Activated naive CD8-positive, alpha-beta T cell treated with anti-CD3 and anti-CD28 coated beads, Interleukin-2, amount 50 U/mL, for 24 hours (primary cell): Measurements from ENCODE around the gene ARMH3.

Source experiments
- ATAC-seq: fragments of 150-1000 bp; cut with Tn5 transposase; one replicate; pipeline ENCODE4 v1.10.0; 2021
- DNase-seq: peaks from one replicate; pipeline ENCODE4 v3.0.0; 2021
- H3K27ac Mint-ChIP-seq: one replicate; pipeline ENCODE4 v1.8.0; 2021; ENCODE audit warnings: mild to moderate bottlenecking, mixed read lengths
- H3K27me3 Mint-ChIP-seq: one replicate; pipeline ENCODE4 v1.8.0; 2021; ENCODE audit warnings: mixed read lengths
- H3K36me3 Mint-ChIP-seq: one replicate; pipeline ENCODE4 v1.8.0; 2021; ENCODE audit warnings: low read depth, mixed read lengths
- H3K4me1 Mint-ChIP-seq: one replicate; pipeline ENCODE4 v1.8.0; 2021; ENCODE audit warnings: mixed read lengths
- H3K4me3 Mint-ChIP-seq: one replicate; pipeline ENCODE4 v1.8.0; 2021; ENCODE audit warnings: mild to moderate bottlenecking, moderate library complexity, mixed read lengths
- H3K9me3 Mint-ChIP-seq: one replicate; pipeline ENCODE4 v1.8.0; 2021; ENCODE audit warnings: mixed read lengths

ARMH3 gene

DNA sequence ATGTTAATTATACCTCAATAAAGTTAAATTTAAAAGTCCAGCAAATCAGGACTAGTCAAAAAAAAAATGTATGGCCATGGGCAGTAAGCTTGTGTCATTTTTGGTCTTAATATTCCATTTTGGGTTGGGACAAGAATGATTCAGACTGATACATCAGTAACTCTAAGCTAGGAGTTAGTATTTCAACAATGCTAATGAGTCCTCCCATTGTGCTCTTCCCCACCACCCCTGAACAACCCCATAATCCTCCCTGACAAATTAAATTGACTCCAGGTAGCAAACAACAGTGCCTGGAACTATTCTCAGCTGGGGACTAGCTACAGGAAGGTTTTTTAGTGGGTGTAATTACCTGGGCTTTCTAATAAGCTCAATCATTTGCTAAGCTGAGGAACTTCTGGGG is 181.7 kb downstream of the ARMH3 start:
- Mint-ChIP-seq H3K4me3 (no peak overlapping the region), H3K36me3 (peaks cover 3% of the 10 kb centered on the region), H3K27ac (no peak overlapping the region), H3K4me1 (peaks cover 8% of the 10 kb centered on the region), H3K9me3 (no peaks in the 10 kb centered on the region), H3K27me3 (no peaks in the 10 kb centered on the region)
- DNase-seq (no peak), ATAC-seq (no peak)

DNA sequence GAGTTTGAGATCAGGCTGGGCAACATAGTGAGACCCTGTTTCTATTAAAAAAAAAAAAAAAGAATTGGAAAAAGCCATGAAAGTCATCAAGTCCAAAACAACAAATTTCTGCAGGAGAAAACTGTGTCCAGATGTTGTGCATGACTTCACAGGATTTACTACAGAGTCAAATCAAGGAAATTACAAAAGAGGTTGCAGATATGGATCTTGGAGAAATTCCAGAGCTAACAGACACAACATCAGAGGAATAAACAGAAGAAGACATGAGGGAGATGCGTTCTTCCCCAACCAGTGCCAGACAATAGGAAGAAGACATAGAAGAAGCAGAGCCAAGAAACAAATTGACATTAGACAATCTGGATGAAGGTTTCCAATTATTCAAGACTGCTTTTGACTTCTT is 188.0 kb downstream of the ARMH3 start:
- H3K27ac Mint-ChIP-seq = no peak overlapping the region
- no peak for ATAC-seq
- DNase-seq = no peak
- no peaks in the 10 kb centered on the region for H3K9me3 Mint-ChIP-seq
- H3K36me3 Mint-ChIP-seq = peaks cover 18% of the 10 kb centered on the region
- H3K27me3 Mint-ChIP-seq = no peaks in the 10 kb centered on the region
- H3K4me3 Mint-ChIP-seq = no peak overlapping the region
- H3K4me1 Mint-ChIP-seq = no peaks in the 10 kb centered on the region

DNA sequence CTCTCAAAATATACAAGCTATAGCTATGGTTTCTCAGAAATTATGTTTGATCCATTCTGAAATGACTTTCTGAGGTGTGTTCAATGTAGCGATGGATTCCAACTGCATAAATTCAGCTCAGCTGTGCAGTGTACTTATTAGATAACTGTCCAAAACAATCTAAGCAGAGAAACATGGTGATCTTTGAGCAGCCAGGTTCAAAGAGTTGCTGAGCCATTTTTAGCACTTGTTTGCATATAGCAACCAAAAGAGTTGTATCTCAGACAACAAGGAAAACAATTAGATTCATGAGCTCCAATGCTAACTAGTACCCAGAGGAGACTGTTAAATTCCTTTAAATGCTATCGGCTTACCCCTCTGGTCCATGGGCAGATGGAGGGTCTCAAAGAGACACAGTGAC is 196.4 kb downstream of the ARMH3 start:
- H3K27me3 Mint-ChIP-seq = no peaks in the 10 kb centered on the region
- H3K9me3 Mint-ChIP-seq = peaks cover 10% of the 10 kb centered on the region
- no peaks in the 10 kb centered on the region for H3K4me1 Mint-ChIP-seq
- no peak overlapping the region for H3K27ac Mint-ChIP-seq
- no peak overlapping the region for H3K4me3 Mint-ChIP-seq
- no peak for ATAC-seq
- no peak for DNase-seq
- H3K36me3 Mint-ChIP-seq = peaks cover 24% of the 10 kb centered on the region

DNA sequence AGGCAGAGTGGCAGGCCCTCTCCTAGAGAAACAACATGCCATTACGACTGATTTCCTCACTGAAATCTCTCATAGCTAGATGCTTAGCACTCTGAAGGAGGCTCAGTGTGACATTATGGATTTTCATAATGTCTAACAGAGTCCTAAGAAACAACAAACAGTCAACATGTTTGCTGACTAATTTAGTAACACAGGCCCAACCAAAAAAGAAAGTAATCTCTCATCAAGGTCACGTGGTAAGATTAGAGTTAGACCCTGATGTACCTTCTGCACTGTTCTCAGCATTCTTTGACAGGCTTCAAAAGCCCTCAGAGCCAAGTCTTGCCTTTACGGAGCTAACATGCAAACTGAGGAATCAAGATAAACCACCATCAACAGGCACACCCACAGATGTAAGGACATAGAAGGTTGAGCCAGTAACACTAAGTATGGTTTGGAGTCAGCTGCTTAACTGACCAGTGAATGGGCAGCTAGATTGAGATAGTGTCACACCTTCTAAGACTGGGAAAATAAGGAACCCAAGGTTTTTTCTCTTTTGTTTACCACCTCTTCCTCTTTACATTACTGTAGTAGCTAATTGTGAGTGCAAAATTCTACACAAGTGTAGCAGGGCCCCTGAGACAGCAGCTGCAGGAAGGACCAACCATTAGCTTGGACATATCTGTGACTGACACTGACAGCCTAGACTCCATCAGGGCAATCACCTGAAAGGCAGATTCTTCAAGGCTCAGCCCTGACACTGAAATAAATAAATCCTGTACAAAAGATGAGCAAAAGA is 197.1 kb downstream of the ARMH3 start:
- H3K9me3 Mint-ChIP-seq = peaks cover 10% of the 10 kb centered on the region
- no peak for DNase-seq
- H3K27ac Mint-ChIP-seq = no peak overlapping the region
- no peak overlapping the region for H3K4me3 Mint-ChIP-seq
- H3K27me3 Mint-ChIP-seq = no peaks in the 10 kb centered on the region
- no peak for ATAC-seq
- H3K4me1 Mint-ChIP-seq = no peaks in the 10 kb centered on the region
- H3K36me3 Mint-ChIP-seq = peaks cover 24% of the 10 kb centered on the region

DNA sequence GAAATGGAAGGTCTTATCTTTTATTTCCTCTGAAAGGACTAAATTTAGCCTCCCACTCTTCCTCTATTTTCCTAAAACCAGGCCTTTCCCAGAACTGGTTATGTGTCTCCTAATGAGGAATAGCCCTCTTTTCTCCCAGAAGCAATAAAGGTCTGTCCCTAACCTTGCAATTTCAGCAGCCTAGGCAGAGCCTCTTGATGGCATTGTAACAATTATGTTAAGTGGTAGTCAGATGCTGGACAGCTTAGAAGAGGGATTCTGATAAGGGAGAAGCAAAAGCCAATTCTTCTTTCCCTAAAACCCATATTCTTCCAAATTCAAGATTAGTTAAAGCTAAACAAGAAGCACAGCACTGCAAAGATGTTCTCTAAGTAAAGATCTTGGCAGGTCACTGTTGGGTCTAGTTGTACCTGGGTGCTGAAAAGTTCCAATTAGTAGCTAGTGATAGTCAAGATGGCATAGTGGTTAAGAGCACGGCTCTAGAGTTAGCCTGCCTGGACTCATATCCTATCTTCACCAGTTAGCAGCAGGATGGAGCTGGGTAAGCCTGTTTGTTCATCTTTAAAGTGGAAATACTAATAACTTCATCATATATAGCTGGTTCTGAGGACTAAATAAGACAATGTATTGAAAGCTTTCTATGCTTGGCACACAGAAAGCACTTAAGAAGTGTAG is 198.0 kb downstream of the ARMH3 start:
- H3K4me3 Mint-ChIP-seq = no peak overlapping the region
- ATAC-seq (no peak), DNase-seq (no peak)
- no peaks in the 10 kb centered on the region for H3K27me3 Mint-ChIP-seq
- H3K4me1 Mint-ChIP-seq = no peaks in the 10 kb centered on the region
- no peak overlapping the region for H3K27ac Mint-ChIP-seq
- H3K9me3 Mint-ChIP-seq = peaks cover 10% of the 10 kb centered on the region
- peaks cover 22% of the 10 kb centered on the region for H3K36me3 Mint-ChIP-seq

DNA sequence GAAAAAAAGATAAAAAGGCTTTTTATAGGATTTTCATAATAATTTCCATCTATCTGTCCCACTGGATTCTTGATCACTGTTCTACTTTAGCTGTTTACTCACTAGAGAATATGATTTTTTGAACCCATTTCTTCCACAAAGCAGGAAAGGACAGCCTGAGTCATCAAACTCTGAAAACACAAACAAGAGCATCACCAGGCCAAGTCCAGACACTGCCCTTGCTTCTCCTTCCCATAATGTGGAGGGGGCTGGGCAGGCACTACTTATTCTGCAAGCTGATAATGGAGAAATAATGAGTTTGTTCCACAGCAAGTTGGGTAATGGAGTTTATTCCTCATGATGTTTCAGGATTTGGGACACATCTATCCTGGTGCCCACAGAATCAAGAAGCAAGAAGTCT is 199.3 kb downstream of the ARMH3 start:
- Mint-ChIP-seq H3K27me3 (no peaks in the 10 kb centered on the region), H3K27ac (no peak overlapping the region), H3K4me3 (no peak overlapping the region), H3K4me1 (no peaks in the 10 kb centered on the region), H3K9me3 (peaks cover 10% of the 10 kb centered on the region), H3K36me3 (peaks cover 19% of the 10 kb centered on the region)
- DNase-seq (no peak), ATAC-seq (no peak)

DNA sequence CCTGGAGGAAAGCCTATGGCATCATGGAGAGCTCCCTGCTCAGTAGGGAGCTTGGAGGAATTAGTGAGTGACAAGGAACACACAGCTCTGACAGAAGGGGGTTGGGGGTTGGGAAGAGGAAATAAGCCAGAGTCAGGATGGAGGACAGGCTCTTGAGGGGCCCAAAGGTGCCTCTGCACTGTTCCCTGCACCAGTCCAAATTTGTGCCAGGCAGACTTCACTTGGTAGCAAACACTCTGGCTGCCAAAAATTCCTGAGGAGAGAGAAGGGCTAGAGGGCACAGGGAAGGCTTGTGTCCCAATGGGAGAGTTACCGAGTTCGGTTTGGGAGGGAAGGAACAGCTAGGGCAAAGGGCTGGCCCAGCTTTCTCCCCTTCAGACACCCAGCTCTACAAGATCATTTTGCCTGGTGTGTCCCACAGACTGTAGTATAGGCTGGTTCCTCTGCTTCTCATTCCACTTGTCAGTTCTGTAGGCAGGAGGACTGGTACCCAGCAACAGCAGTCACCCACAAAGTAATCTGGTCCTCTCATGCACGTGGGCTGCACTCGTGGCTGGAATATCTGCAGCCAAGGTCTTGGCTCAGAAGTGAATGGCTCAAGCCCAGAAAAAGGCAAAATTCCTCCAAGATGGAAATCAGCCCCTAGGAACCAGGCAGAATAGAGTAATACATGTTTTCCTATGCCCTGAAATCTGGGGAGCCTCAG is 204.4 kb downstream of the ARMH3 start:
- ATAC-seq (no peak), DNase-seq (no peak)
- H3K4me1 Mint-ChIP-seq = no peaks in the 10 kb centered on the region
- H3K36me3 Mint-ChIP-seq = no peaks in the 10 kb centered on the region
- no peaks in the 10 kb centered on the region for H3K27me3 Mint-ChIP-seq
- H3K9me3 Mint-ChIP-seq = no peaks in the 10 kb centered on the region
- no peak overlapping the region for H3K27ac Mint-ChIP-seq
- no peak overlapping the region for H3K4me3 Mint-ChIP-seq

DNA sequence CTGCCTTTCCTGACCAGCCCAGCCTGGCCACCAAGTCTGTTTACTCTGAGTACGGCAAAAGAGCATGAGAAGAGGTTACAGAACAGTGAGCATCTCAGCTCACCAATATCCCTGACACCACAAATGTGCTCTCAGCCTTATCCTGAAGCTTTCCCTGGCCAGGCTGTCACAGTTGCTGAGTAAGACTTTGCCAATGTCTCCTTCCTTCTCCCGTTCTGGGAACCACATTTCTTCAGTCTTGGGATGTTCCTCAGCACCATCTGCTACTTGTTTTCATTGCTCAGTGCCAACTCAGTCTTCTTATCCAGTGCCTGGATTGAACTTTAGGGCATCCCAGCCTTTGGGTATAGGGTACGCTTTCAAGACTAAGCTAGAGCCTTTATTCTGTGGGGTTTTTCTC is 205.2 kb downstream of the ARMH3 start:
- no peak overlapping the region for H3K27ac Mint-ChIP-seq
- H3K4me3 Mint-ChIP-seq = no peak overlapping the region
- H3K9me3 Mint-ChIP-seq = no peaks in the 10 kb centered on the region
- H3K27me3 Mint-ChIP-seq = no peaks in the 10 kb centered on the region
- H3K4me1 Mint-ChIP-seq = no peaks in the 10 kb centered on the region
- no peak for DNase-seq
- ATAC-seq = no peak
- peaks cover 2% of the 10 kb centered on the region for H3K36me3 Mint-ChIP-seq

DNA sequence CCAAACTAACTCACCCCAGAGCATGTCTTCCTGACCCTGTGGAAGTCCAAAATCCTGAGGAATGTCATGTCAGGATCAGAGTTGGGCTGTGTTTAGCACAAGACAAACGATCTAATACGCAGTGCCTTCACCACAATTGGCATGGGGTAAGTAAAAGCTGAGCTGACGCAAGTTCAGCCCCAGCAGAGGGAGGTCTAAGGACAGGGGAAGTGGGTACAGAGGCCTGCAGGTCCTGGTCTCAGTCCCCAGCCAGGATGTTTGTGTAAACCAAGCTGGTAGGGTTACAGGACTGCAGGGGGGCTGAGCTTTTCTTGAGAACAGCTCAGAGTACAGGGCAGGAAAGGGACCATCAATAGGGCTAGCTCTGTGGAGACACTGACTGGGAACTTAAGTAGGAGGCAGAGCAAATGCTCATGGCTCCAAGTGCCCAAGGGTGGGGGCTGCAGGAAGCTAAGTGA is 207.1 kb downstream of the ARMH3 start:
- no peak for DNase-seq
- Mint-ChIP-seq H3K4me1 (peaks cover 7% of the 10 kb centered on the region), H3K9me3 (no peaks in the 10 kb centered on the region), H3K36me3 (peaks cover 2% of the 10 kb centered on the region), H3K4me3 (no peak overlapping the region), H3K27ac (no peak overlapping the region), H3K27me3 (peaks cover 3% of the 10 kb centered on the region)
- no peak for ATAC-seq

DNA sequence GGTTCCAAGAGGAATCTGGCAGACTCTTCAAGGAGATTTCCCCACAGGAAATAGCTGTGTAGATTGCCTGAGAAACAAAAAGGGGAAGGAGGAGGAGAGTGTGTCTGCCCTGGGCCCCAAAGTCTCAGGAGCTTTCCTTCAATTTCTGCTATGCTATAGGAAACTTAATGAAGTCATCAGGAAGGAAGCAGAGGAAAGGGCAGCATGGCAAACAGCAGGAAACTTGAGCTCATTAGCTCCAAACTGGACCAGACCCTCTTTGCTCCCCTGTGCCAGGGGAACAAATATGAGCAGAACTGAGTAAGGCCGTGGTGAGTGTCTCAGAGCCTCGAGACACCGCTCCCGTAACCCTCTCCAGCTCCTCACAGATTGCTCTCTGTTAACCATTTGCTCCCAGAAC is 207.6 kb downstream of the ARMH3 start:
- Mint-ChIP-seq H3K4me3 (no peak overlapping the region), H3K27me3 (peaks cover 3% of the 10 kb centered on the region), H3K9me3 (no peaks in the 10 kb centered on the region), H3K36me3 (peaks cover 2% of the 10 kb centered on the region), H3K4me1 (peaks cover 8% of the 10 kb centered on the region), H3K27ac (no peak overlapping the region)
- ATAC-seq = no peak
- DNase-seq = no peak

DNA sequence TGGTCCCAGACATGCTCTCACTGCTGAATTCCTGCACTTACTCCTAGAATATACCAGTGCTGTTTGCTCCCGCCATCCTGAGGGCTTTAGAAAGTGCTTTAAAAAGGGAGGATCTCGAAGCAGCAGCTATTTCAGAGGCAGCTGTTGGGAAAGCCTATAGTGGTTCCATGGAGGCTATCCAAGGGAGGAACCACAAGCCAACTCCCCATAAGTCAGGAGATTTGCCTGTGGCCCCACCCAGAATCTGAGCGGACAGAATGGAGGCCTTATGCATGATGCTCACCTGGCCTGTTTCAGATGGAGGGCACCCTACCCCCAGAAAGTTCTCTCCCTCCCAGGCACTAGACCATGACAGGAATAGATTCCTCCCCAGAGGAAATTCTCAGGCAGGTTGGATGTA is 210.1 kb downstream of the ARMH3 start:
- H3K4me3 Mint-ChIP-seq = no peak overlapping the region
- H3K4me1 Mint-ChIP-seq = peaks cover 32% of the 10 kb centered on the region
- peaks cover 7% of the 10 kb centered on the region for H3K27me3 Mint-ChIP-seq
- DNase-seq = no peak
- no peak for ATAC-seq
- H3K9me3 Mint-ChIP-seq = no peaks in the 10 kb centered on the region
- H3K36me3 Mint-ChIP-seq = peaks cover 2% of the 10 kb centered on the region
- H3K27ac Mint-ChIP-seq = no peak overlapping the region

DNA sequence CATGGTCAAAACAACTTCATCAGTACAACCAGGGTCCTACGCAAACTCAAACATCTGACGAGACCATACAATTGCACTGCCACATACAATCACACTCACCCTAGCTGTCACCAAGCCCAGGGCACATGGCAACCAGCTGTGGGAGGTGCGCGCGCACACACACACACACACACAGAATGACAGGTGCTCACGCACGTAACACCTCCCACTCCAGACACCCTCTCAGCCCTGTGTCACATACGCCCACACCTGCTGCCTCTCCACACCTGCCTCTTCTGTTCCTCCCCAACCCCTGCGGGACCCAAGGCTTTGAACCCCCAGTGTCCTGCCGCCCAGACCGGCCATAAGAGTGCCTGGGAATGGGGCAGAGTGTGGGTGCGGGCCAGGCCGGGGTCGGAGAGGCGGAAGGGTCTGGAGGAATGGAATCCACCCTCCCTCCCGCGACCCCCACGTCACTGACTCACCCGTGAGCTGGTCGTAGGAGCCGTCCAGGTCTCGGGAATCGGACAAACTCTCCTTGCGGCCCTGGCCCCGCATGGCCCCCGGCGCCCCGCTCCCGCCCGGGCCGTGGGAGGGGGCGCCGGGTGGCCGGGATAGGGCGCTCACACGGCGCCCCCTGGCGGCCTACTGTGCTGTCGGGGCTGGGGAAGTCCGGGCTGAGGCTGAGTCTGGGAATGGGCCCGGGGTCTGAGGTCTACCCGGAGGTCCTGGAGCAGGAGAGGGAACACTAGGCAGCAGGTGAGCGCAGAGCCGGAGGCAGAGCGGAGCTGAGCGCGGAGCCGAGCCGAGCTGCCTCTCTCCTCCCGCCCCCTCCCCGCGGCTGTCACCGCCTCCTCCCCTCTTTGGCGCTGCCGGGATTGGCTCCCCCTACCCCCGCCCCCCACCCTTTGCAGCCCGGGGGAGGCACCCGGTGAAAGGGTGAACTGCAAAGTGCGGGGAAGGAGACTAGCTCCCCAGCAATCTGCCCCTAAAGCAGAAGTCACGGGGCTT is 212.6 kb downstream of the ARMH3 start, which contains the start of gene KCNIP2:
Gene KCNIP2 (minus strand): TSS at position 769 of the 990 bp plus-strand sequence. CDS start 232 bp downstream, at position 537.
- Mint-ChIP-seq H3K27me3 (peaks cover 9% of the 10 kb centered on the region), H3K4me1 (peaks cover 48% of the 10 kb centered on the region), H3K27ac (peak within 1 kb of the TSS; percentile 43), H3K9me3 (no peaks in the 10 kb centered on the region), H3K4me3 (peak within 1 kb of the TSS; percentile 50), H3K36me3 (peaks cover 2% of the 10 kb centered on the region)
- peak; percentile 22 for ATAC-seq
- peak; percentile 60 for DNase-seq

DNA sequence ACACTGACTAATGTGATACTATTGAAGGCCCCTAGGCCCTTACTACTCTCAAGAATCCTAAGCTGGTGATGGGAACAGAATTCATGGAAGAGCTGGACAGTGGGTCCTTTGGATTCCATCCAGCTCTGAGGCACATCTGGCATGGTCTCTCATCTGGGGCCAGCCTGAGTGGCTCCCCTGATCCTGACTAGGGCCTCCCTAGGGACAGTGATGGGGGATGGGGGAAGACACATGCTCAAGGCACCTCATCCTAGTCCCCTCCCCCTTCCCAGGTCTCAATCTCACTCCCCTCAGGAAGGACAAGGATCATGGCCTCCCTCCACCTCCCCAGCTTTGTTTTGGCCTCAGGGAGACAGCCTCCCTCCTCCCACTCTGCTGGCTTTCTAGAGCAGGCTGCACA is 214.1 kb downstream of the ARMH3 start:
- H3K36me3 Mint-ChIP-seq = peaks cover 2% of the 10 kb centered on the region
- peak overlapping the region; percentile 83 for H3K4me3 Mint-ChIP-seq
- peaks cover 9% of the 10 kb centered on the region for H3K27me3 Mint-ChIP-seq
- no peak overlapping the region for H3K27ac Mint-ChIP-seq
- no peaks in the 10 kb centered on the region for H3K9me3 Mint-ChIP-seq
- DNase-seq (no peak), ATAC-seq (no peak)
- peaks cover 48% of the 10 kb centered on the region for H3K4me1 Mint-ChIP-seq
